GM23248 (cell line): ENCODE measurements around the gene OPCML.

Source experiments
- EZH2 ChIP-seq: fragments of 200-600 bp; sonication (generic); IDR thresholded peaks from 2 replicates; pipeline ENCODE4 v1.6.1; 2018; ENCODE audit warnings: antibody characterized with exemption, mild to moderate bottlenecking; ENCODE audit not compliant: insufficient read depth, poor library complexity, severe bottlenecking
- EZH2phosphoT487 ChIP-seq: fragments of 200-600 bp; sonication (generic); IDR thresholded peaks from 2 replicates; pipeline ENCODE4 v1.6.1; 2018; ENCODE audit warnings: antibody characterized with exemption, moderate library complexity, mild to moderate bottlenecking, low read depth; ENCODE audit not compliant: insufficient read depth

- TF ChIP-seq EZH2phosphoT487 (no peak), EZH2 (no peak)
Observed at GRCh38 chr11:133509924-133510697, 22.2 kb downstream of the OPCML start.
